NCI-H446 treated with DMSO at 0.1 percent for 48 hours (cell line): ENCODE measurements around the gene GMCL2.
"Not testable (repeated sequence)": the region's sequence is repeated elsewhere in the genome, so short reads cannot be mapped to it uniquely, and the experiment has no call there.

ENCODE experiments used
- DNase-seq: peaks from one replicate; lab custom pipeline; 2025; lab: John Stamatoyannopoulos, UW

GMCL2 gene, protein sequence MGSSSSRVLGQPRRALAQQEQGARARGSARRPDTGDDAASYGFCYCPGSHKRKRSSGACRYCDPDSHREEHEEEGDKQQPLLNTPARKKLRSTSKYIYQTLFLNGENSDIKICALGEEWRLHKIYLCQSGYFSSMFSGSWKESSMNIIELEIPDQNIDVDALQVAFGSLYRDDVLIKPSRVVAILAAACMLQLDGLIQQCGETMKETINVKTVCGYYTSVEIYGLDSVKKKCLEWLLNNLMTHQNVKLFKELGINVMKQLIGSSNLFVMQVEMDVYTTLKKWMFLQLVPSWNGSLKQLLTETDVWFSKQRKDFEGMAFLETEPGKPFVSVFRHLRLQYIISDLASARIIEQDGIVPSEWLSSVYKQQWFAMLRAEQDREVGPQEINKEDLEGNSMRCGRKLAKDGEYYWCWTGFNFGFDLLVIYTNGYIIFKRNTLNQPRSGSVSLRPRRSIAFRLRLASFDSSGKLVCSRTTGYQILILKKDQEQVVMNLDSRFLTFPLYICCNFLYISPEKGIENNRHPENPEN

DNA sequence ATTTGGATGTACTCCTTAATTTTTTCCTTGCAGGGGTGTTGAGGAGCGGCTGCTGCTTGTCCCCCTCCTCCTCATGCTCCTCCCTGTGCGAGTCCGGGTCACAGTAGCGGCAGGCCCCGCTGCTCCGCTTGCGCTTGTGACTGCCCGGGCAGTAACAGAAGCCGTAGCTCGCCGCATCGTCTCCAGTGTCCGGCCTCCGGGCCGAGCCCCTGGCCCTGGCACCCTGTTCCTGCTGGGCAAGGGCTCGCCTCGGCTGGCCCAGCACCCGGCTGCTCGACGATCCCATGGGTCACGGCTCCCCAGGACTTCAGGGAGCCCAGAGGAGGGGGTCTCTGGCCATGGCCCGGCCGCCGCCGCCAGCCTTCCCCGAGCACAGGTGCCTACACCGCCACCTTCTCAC is at the start of gene GMCL2:
Gene GMCL2 (minus strand): TSS at position 358 of the 400 bp plus-strand sequence. CDS start 72 bp downstream, at position 286.
- DNase-seq: no peak

DNA sequence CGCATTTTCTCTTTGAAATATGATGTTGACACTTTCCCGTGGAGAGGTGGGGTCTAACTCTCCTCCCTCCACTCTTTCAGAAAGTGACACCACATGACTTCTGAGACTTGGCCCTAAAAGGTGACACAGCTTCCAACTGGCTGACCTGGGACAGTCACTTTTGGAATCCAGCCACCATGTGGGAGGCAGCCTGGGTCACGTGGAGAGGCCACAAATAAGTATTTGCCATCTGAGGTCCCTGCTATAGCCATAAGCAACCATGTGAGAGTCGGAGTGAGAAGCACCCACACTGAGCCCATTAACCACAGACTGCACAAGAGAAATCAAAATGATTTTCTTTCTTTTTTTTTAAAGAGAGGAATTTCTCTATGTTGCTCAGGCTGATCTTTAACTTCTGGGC is 49.5 kb upstream of the GMCL2 start:
- DNase-seq: no peak

DNA sequence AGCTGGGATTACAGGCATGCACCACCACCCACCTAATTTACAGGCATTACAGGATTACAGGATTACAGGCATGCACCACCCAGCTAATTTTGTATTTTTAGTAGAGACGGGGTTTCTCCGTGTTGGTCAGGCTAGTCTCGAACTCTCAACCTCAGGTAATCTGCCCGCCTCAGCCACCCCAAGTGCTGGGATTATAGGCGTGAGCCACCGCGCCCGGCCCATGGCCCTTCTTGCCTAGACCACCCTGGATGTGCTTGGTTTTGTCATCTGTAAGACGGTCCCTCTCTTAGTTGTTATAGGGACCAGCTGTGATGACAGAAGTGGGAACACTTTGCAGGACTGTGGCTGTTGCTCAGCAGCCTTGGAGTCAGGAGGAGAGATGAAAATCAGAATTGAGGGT is 49.0 kb upstream of the GMCL2 start:
- DNase-seq: no peak

DNA sequence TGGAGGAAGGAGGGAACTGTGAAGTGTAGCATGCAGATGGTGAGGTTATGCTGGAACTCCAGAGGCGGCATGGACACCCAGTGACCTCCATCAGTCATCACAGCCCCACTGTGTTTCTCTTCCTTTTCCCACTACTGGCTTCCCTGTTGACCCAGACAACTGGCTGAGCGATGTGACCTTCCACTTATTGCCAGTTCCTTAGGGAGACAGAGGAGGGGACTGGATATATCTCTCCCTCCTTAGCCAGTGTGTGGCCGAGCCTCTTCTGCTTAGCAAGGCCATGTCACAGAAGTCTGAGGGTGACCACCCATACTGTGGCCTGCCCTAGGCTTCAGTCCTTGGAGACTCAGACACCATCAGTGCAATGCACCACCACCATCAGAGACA is 48.4 kb upstream of the GMCL2 start:
- no peak for DNase-seq

DNA sequence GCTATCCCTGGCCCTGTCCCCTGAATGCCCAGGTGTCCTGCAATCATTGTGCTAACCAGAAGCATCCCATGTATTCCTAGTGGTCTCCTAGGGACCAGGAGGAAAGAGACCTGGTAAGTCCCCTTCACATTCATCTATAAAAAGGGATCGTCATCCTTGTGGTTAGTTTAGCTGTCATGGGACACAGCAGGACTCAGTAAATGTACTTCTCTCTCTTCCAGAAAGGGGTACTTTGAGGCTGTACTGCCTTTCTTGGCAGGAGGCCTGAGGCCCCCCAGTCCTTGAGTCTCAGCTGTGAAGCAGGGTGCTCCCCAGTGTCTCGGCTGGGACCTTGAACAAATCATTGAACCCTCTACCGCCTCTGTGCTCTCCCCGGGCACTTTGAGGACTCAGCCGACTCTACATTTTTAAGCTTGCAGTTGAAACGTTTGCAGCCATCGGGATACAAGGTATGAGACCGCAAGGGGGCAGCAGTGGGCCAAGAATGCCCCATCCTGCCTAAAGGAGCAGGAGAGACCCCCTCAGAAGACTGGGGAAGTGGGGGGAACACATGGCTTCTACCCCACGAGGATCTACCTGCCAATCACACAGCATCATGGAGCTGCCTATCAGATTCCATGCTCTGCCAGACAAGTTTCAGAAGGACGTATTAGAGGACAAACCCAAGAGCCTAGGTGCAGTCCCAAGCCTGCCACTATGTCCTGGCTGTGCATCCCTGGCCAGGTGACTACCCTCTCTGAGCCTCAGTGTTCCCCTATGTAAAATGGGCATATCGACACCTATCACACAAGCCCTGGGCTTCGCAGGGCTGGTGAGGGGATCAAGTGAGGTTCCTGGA is 47.8 kb upstream of the GMCL2 start:
- no peak for DNase-seq

DNA sequence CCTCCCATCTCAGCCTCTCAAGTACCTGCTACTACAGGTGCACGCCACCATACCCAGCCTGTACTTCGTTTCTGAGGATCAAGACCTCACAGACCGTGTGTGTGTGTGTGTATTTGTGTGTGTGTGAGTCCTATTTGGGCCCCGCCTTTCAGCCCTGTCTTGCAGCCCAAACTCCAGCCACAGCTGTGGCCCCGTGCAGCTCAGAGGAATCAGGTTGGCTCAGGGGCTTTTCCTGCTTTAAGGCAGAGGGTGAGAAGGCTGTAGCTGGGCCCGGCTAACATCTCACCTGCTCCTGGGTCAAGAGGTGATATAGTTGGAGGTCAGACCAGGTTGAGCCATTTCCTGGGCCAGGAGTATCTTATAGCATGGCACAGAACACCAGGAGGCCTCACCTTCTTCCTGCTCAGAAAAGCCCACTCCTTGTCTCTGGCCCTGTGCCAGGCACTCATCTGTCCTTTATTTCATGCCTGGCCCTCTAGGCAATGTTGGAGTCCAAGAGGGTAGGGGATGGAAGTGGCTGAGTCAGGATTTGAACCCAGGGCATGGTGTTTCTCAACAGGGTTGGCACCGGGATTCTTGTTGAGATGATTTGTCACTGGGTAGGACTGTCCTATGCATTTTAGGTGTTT is 47.1 kb upstream of the GMCL2 start:
- no peak for DNase-seq

DNA sequence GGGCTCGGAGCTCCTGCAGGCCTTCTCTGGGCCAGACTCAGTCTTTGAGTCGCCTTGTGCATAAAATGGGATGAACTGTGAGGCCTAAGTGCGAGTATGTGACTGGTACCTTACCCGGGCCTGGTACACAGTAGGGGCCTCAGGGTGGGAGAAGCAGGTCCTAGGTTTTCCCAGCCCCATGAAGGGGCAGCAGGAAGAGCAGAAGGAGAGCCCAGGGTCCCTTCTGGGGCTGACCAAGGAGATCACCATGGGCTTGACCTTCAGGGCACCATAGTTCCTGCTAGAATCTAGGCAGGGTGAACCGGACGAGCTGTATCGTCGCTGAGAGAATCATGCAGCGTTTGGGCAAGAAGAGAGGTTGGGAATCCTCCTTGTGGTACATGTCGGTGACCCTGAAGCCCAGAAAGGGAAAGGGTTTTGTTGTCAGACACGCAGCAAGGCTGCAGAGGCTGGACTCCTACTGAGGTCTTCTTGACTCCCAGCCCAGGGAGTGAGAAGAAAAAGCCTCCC is 45.8 kb upstream of the GMCL2 start:
- no peak for DNase-seq

DNA sequence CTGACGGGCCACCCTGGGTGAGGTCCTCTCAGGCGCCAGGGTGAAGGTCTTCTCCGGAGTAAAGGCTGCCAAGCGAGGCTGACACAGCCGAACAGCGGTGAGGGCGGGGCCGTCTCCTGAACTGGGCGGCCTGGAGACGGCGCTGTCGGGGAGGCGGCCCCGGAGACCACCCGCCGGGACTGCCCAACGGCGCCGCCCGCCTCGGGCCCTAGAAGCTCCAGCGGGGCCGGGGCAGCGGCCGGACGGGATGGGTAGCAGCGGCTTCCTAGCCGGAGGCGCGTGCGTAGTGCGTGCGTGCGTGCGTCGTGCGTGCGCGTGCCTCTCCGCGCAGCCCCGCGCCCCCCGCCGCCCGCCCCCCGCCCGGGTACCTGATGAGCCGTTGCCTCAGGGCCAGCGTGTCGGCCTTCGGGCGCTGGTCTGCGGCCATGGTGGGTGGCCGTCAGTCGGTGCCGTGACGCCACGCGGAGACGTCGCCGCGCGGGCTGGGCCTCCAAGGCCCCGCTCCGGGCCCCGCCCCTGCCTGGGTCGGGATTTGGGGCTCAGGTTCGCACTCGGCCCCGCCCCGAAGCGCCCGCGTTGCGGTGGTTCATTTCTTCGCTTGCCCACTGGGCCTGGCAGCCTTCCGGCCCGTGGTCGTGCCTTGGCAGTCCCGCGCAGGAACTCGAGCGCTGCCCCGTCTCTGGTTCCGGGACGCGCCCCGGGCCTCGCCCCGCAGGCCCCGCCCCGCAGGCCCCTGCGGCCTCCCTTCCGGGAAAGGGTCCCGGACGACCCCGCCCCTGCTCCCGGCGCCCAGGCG is 45.2 kb upstream of the GMCL2 start, which contains the start of gene PHYKPL:
Gene PHYKPL (minus strand): TSS at position 679 of the 796 bp plus-strand sequence. CDS start 252 bp downstream, at position 427.
- DNase-seq: no peak

DNA sequence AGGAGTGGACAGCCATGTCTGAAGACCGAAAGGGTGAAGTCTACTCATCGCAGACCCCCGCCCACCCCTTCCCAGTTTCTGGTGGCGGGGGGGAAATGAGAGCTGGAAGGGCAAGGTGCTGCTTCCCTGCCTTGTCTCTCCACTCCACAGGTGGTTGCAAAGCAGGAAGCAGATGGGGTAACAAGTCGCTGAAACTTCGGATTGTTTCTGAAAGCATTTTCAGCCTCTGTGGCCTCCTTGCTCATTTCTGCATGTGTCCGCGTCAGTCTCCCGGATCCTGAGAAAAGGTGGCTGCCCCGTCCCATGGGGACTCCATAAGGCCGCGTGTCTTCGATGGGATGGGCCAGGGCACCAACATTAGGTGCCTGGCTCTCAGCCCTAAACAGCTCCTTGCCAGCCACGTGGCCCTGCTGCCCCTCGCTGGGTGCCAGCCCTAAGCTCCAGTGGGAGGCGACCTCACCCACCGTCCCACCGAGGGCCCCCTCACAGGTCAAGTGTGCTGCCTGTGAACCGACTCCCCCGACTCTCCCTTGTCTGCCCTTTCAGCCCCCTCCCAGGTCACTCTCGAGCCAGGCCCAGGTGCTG is 44.5 kb upstream of the GMCL2 start:
- no peak for DNase-seq

DNA sequence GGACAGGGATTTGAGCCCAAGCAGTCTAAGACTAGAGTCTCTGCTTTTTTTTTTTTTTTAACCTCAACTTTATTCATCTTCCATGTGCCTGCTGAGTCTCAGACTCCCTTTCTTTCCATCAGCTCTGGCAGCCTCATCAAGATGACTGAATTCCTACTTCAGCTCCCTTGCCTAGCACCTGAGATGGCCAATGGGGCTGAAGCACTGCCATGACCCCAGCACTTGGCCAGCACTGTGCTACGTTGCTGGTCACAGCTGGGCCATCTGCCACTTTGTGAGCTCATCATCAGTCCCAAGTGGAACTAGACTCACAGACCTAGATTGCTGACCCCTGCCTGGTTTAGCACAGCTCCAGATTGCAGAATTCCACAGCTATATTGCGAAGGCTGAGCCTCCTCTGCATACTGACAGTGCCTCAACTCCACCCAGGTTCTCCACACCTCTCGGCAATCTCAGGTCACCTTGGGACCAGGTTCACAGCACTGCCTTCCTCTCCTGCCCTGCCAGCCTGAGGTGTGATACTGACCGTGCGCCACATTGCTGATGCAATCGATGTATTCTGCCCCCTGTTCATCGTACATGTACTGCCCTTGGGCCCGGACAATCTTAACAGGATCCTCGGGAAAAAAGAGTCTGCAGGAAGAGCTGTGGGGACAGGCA is 43.8 kb upstream of the GMCL2 start:
- DNase-seq: no peak

DNA sequence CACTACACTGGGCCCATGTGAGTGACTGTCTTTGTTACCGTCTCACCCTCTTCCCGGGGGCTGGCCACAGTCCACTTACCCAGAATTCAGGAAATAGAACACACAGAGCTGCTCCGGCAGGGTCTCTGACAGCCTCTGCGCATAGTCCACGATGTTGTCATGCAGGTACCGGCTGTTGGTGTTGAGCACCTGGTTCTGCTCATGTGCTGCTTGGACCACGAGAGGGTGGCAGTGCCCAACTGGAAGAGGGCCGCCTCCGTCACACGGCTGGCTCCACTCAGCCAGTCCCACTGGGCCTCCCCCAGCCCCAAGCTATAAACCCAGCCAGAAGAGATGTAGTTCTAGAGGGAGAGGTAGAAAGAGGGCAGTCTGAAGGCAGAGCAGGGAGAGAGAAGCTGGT is 42.7 kb upstream of the GMCL2 start:
- DNase-seq: no peak

DNA sequence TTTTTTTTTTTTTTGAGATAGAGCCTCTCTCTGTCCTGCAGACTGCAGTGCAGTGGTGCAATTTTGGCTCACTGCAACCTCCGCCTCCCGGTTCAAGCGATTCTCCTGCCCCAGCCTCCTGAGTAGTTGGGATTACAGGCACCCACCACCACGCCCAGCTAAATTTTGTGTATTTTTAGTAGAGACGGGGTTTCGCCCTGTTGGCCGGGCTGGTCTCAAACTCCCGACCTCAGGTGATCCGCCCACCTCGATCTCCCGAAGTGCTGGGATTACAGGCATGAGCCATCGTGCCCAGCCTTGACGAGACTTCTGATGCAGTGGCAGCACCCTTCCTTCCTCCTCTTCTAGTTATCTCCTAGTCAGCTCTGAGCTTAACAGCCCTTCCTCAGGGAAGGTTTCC is 41.9 kb upstream of the GMCL2 start:
- not testable (repeated sequence) for DNase-seq

DNA sequence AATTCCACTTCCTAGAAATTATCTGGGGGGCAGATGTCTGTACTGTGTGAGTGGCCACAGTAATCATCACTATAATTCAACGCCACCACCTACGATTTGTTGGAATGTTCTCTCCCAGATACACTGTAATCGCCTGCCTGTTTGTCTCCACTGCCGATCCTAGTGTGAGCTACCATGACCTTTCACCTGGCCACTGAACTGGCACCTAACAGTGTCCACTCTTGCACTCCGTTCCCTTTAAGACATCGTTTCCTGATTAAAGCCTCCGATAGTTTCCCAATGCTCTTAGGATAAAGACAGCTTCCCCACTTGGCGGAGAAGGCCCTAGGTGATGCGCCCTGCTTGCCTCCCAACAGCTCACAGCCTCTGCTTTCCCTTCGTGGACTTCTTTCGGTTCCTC is 41.4 kb upstream of the GMCL2 start:
- no peak for DNase-seq

DNA sequence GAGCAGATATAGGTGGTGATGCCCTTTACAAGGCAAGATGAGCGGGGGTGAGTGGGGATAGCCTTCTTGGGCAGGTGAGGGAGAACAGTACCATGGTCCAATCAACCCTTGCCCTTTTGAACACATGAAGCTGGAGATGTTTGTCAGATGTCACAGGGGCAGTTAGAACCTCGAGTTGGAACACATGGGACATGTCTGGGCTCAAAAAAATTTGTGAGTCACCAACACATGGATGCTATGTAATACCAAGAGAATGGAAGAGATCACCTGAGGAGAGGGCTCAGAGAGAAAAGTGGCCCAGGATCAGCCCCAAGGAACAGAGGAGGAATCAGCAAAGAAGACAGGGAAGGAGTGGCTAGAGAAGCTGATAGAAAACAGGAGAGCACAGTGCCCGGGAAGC is 40.8 kb upstream of the GMCL2 start:
- no peak for DNase-seq

DNA sequence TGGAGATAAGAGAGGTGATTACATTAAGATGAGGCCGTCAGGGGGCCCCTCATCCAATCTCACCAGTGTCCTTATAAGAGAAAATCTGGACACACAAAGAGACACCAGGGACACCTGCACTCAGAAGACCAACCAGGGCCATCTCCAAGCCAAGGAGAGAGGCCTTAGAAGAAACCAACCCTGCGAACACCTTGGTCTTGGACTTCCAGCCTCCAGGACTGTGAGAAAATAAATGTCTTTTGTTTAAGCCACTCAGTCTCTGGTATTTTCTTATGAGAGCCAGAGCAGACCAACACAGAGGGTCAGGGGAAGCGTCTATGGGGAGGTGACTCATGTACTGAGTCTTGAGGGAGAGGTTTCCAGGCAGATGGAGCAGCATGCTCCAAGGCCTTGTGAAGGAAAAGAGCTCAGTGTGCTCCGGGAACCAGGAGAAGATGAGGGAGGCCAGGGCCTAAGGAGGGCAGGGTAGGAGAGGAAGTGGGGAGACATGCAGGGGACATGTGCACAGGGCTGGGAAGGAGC is 40.0 kb upstream of the GMCL2 start:
- no peak for DNase-seq

DNA sequence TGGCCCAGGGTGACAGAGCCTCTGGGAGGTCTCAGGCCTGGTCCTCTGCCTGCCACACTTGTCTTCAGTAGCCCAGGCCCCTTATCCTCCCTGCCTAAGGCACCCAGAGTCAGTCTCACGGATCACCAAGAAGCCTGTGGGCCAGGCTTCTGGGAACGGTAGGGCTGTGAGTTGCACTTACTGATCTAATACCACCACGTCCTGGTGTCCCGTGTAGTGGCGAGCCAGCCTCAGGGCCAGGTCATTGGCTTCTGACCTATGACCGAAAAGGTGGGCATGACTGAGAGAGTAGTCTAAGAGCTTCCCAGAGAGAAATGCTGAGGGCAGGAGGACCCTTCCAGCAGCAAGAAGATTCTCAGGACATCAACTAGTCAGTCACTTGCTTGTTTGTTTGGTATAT is 38.0 kb upstream of the GMCL2 start:
- DNase-seq: no peak

DNA sequence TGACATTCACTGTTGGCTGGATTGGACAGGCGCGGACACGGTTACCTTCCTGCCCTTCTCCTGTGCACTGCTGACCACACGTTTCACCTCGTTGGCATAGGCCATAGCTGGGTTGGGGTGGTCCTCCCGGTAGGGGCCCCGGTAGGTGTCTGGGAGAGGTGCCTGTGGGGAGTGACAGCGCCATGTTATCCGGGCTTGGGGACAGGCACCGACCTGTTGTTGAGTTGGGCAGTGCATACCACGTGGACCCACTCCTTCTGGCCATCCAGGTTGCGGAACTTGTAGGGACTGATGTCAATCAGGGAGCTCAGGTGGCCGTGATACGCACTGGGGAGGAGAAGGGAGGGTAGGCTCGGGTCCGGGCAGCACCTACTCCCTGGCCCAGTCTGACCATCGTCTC is 37.2 kb upstream of the GMCL2 start:
- no peak for DNase-seq

DNA sequence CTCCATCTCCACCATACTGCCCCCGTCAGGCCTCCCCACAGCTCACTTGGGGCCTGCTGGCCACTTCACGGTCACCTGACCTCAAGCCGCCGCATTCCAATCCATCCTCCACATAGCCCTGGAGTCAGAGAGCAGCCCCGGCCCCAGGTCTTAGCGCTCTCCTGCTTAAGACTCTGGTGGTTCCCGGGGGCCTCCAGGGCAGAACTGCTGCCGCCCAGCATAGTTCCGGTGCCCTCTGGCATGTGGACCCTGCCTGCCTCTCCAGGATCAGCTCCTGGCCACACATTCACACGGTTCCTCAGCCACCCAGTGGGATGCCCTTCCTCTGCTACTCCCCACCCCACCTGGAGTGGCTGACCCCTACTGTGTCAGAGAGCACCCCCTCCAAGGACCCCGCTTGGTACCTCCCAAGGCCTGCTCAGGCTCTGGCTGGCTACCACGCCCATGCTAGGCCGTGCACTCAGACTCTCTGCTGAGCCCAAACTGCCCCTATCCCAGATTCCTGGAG is 36.7 kb upstream of the GMCL2 start:
- DNase-seq: no peak

DNA sequence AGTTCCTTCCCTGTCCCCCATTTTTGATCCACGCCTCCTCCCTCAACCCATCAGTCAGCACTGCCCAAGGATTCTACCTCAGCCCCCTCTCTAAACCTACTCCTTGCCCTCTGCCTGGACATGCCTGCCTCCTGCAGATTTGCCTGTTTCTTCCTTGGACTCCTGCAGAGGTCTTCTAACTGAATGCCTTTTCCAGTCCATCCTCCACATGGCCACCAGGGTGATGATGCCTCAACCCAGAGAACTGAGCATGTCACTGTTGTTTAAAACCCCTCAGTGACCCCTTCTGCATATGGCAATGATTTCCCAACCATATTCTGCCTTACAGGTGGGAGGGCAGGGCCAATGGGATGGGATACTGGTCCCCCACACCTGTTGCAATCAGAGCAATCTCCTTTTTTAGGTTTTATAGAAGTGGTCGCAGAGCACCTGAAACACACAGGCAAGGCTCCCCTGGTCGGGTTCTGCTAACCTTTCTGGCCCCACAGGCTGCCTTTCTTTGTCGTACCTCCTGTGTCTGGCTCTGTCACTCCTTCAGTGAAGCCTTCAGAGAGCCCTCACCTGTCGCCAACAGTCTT is 36.1 kb upstream of the GMCL2 start:
- DNase-seq: no peak

DNA sequence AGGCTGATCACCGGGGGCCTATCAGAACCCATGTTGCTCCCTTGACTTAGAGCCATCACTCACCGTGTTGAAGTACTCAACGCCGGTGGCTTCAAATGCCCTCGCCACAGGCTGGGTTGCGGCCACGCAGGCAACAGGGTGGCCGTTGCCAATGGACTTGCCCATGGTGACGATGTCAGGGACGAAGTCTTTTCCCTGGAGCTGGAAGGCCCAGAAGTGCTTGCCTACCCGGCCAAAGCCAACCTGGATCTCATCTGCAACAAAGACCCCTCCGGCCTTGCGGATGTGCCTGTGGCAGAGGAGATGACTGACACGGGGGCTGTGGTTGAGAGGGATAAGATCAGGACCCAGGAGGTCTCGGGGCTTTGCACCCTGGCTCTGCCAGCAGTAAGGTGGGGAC is 35.1 kb upstream of the GMCL2 start:
- no peak for DNase-seq
